ENCODE data around the gene UBE4A.

DNA sequence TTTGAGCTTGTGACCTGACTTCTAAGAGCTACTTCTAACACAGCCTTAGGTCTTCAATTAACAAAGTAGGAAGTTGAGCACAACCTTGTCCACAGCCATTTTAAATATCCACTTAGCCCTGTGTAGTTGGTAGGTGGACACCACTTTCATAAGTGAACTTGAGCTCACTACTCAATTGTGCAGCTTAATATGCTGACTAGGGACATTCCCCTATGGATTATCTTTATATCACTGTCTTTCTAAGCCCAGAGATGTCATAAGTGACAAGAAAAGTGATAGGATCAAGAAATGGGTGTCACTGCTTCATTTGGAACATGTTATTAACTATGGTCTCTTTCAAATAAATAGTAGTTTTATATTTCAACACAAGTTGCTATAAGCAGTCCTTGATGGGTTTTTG is 38.0 kb downstream of the UBE4A start:
- TF ChIP-seq, protein P1, sequence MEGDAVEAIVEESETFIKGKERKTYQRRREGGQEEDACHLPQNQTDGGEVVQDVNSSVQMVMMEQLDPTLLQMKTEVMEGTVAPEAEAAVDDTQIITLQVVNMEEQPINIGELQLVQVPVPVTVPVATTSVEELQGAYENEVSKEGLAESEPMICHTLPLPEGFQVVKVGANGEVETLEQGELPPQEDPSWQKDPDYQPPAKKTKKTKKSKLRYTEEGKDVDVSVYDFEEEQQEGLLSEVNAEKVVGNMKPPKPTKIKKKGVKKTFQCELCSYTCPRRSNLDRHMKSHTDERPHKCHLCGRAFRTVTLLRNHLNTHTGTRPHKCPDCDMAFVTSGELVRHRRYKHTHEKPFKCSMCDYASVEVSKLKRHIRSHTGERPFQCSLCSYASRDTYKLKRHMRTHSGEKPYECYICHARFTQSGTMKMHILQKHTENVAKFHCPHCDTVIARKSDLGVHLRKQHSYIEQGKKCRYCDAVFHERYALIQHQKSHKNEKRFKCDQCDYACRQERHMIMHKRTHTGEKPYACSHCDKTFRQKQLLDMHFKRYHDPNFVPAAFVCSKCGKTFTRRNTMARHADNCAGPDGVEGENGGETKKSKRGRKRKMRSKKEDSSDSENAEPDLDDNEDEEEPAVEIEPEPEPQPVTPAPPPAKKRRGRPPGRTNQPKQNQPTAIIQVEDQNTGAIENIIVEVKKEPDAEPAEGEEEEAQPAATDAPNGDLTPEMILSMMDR (IDR thresholded peaks at IDR 0.05 in 2 of 3, conservative IDR thresholded peaks at IDR 0.05 in 1 of 3; ENCODE audit: control insufficient read depth in 2 of 3, extremely low read depth in 1 of 3, insufficient read depth in 1 of 3, low read depth in 3 of 3, low read length in 3 of 3), result no peak
- no peak for TF ChIP-seq YY1 (IDR thresholded peaks at IDR 0.05; ENCODE audit: low read depth, low read length)
- TF ChIP-seq SRF (IDR thresholded peaks at IDR 0.05; ENCODE audit: low read depth in 2 of 2, low read length in 2 of 2), result no peak
- no peak for TF ChIP-seq EP300 (IDR thresholded peaks at IDR 0.05; ENCODE audit: borderline replicate concordance in 1 of 2, control insufficient read depth in 1 of 2, low read depth in 2 of 2, low read length in 2 of 2)
- TF ChIP-seq KAT2A (conservative IDR thresholded peaks at IDR 0.05; ENCODE audit: control insufficient read depth, low read depth, low read length), result no peak
